Epithelial cell of esophagus (primary cell): Measurements from ENCODE around the gene KPNB1.

Experiments used
- DNase-seq: peaks from one replicate; pipeline ENCODE4 v3.0.0; 2010; ENCODE audit warnings: low read depth
- H3K4me3 ChIP-seq: 2 replicates; pipeline ENCODE4 v1.5.1; 2011; ENCODE audit warnings: mild to moderate bottlenecking, low read length, control low read depth
- TF ChIP-seq, protein P1 (sequence below): IDR thresholded peaks from 2 replicates; pipeline ENCODE4 v1.5.1; 2011; ENCODE audit warnings: low read depth, mild to moderate bottlenecking, low read length, control low read depth, inconsistent platforms; ENCODE audit not compliant: insufficient read depth; ENCODE audit errors: missing control alignments

Gene KPNB1

DNA sequence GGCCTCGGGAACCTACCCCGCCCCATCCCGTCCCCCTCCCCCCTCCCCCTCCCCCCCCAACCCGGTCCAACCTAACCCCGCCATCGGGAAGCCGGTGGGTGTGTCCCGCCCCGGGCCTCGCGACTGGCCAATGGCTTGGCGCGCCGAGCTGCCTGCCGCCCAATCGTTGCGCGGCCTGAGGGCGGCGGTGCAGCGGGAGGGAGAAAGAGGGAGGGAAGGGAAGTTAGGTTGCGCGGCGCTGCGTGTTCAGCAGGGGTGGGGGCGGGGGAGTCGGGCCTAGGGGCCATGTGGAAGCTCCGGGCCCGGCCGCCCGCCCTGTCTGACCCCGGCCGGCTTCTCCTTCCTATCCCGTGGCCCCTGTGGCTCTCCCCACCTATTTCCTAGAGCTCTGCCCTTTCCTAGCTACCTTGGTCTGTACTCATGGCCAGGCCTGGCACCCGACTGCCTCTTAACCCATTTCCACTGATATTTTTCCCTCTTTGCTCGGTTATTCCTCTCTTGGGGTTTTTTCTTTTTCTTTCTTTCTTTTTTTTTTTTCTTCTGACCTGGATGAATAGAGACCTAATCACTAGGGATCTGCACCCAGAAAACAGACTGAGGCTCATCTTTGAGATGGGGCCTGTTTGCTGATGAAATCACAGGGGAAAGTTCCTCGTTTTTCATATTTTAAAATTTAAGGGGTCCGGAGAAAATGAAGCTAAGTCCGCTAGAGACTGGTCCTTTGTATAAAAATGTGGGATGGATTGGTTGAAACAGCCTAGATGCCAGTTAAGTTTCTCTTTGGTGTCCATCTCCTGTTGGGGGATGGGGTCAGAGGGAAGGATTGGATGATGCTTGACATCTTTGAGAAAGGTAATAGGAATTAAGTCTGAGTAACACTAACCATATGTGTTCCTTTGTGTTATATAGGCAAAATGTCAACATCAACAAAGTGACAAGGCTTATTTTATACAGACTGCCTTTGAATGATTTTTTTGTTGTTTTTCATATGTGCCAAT, 1.1 kb downstream of the KPNB1 start:
- TF ChIP-seq, protein P1, sequence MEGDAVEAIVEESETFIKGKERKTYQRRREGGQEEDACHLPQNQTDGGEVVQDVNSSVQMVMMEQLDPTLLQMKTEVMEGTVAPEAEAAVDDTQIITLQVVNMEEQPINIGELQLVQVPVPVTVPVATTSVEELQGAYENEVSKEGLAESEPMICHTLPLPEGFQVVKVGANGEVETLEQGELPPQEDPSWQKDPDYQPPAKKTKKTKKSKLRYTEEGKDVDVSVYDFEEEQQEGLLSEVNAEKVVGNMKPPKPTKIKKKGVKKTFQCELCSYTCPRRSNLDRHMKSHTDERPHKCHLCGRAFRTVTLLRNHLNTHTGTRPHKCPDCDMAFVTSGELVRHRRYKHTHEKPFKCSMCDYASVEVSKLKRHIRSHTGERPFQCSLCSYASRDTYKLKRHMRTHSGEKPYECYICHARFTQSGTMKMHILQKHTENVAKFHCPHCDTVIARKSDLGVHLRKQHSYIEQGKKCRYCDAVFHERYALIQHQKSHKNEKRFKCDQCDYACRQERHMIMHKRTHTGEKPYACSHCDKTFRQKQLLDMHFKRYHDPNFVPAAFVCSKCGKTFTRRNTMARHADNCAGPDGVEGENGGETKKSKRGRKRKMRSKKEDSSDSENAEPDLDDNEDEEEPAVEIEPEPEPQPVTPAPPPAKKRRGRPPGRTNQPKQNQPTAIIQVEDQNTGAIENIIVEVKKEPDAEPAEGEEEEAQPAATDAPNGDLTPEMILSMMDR, result no peak
- DNase-seq, result peak; percentile 98

DNA sequence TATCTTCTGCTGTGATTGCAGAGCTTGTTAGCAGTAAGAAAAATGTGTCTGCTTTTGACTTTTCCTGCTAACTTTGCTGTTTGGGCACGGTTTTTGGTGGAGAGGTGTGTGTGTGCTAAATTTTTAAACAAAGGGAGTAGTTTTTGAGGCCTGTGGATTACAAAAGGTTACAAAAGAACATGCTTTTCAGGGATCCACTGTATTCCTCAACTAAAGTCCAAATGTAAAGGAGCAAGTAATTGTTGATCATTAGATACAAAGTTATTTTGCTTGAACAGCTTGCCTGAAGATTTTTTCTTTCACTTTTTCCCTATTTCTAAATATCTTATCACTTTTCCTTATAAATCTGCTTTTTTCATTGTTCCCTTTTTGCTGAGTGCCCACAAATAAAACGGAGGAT, 2.0 kb downstream of the KPNB1 start:
- TF ChIP-seq, protein P1, result no peak
- no peak overlapping the region for H3K4me3 ChIP-seq
- no peak for DNase-seq

More for the DNA sequence above, 1.1 kb downstream of the KPNB1 start:
- peak overlapping the region; percentile 82 for H3K4me3 ChIP-seq

DNA sequence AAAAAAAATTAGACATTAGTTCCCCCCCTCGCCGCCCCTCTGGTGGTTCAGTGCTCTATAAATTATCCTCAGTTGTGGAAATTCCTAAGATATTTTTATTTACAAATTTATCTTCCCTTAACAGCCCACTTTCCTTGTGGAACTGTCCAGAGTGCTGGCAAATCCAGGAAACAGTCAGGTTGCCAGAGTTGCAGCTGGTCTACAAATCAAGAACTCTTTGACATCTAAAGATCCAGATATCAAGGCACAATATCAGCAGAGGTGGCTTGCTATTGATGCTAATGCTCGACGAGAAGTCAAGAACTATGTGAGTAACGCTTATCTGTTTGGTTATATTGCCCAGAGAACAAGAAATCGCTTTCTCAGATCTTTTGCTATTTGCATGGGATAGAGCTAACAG, 2.9 kb downstream of the KPNB1 start:
- H3K4me3 ChIP-seq, result no peak overlapping the region
- TF ChIP-seq, protein P1, result no peak
- DNase-seq, result peak; percentile 23

DNA sequence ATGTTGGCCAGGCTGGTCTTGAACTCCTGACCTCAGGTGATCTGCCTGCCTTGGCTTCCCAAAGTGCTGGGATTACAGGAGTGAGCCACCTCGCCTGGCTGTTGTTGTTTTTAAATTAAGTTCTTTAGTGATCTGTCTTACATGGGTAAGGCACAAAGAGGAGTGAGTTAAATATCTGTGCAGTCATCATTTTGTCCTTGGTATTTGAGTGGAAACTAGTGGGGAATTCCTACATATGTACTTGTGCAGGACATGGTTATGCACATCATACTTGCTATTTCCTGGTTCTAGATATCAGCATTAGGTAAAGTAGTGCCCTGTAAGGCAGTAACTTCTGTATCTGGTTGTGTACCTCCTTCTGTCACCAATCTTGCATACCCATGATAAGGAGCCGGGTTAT, 3.7 kb downstream of the KPNB1 start:
- TF ChIP-seq, protein P1, result no peak
- no peak for DNase-seq
- no peak overlapping the region for H3K4me3 ChIP-seq

DNA sequence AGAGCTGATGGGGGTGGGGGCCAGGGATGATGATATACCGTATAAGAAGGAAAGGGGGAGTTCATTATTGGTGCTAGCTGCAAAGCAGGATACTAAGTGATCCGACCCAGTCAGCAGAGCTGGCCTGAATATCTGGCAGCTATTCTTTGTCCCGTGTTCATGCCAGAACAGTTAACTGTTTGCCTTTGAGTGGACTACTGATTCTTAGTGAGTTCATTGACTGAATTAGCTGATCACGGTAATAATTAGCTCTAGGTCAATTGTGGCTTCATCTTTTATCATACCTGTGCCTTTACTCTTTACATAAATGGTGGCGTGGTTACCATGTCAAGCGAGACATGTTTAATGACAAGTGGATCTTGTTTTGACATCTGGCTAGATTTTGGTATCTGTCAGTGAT, 5.3 kb downstream of the KPNB1 start:
- H3K4me3 ChIP-seq, result no peak overlapping the region
- TF ChIP-seq, protein P1, result no peak
- no peak for DNase-seq

DNA sequence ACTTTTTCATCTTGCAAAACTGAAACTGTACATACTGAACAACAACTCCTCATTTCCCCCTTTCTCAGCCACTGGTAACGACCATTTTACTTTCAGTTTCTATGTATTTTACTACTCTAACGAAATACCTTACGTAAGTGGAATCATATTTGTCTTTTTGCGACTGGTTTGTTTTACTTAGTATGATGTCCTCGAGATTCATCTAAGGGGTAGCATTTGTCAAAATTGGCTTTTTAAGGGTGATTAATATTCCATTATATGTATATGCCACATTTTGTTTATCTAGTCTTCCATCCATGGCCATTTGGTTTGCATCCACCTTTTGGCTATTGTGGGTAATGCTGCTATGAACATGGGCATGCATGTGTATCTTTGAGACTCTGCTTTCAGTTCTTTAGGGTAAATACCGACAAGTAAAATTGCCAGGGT, 10.4 kb downstream of the KPNB1 start:
- TF ChIP-seq, protein P1, result no peak
- H3K4me3 ChIP-seq, result no peak overlapping the region
- DNase-seq, result no peak
